ENCODE data around the gene IAPP.
"Not testable (repeated sequence)": the region's sequence is repeated elsewhere in the genome, so short reads cannot be mapped to it uniquely, and the experiment has no call there.

The IAPP gene

DNA sequence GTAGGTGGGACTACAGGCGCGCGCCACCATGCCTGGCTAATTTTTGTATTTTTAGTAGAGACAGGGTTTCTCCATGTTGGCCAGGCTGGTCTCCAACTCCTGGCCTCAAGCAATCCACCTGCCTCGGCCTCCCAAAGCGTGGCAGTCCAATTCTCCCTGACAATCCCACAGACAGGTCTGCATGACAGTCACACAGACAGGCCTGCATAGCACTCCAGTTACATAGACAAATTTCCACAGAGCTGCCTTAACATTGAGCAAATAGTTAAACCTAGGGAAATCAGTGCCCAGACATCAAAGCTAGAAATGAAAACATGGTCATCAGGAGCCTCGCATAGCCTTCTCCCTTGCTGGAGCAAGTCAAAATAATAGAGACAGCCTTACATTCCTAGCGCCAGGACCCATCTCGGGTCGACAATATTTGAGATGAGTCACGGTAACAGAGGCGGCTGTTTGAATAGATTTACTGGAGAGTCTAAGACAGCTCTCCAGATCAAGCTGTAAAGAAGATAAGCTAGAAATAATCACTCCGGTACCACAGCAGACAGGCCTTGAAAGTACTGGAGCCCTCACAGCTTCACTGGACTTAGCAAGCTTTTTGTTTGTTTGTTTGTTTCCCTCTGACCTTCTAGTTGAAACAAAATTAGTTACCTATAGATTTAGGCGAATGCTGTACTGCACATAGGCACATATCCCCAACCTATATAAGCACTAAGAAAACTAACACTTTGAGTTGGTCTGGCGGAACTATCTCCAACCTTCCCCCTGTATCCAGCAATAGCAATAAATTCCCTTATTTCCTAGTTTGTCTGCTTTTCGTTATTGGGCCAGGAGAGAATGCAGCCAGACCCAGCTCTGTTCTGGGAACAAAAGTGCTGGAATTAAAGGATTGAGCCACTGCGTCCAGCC lies 40.9 kb downstream of the IAPP start:
- H3K4me3 ChIP-seq (ENCODE audit: low read depth, low read length, poor library complexity, severe bottlenecking): no peak overlapping the region
- H3K27ac ChIP-seq (ENCODE audit: low read depth, low read length, poor library complexity, severe bottlenecking): no peak overlapping the region
- no peak overlapping the region for H3K9ac ChIP-seq (ENCODE audit: low read length)
- H3K79me2 ChIP-seq (ENCODE audit: insufficient read depth, low read length): no peaks in the 10 kb centered on the region
- no peaks in the 10 kb centered on the region for H3K36me3 ChIP-seq (ENCODE audit: insufficient read depth, low read length)
- H3K9me2 ChIP-seq (ENCODE audit: low read depth, low read length): no peaks in the 10 kb centered on the region
- H3K4me1 ChIP-seq (ENCODE audit: insufficient read depth, low read length, severe bottlenecking): no peaks in the 10 kb centered on the region
- TF ChIP-seq EZH2 (IDR thresholded peaks at IDR 0.05; ENCODE audit: borderline replicate concordance, low read length): no peak
- TF ChIP-seq, protein P1, sequence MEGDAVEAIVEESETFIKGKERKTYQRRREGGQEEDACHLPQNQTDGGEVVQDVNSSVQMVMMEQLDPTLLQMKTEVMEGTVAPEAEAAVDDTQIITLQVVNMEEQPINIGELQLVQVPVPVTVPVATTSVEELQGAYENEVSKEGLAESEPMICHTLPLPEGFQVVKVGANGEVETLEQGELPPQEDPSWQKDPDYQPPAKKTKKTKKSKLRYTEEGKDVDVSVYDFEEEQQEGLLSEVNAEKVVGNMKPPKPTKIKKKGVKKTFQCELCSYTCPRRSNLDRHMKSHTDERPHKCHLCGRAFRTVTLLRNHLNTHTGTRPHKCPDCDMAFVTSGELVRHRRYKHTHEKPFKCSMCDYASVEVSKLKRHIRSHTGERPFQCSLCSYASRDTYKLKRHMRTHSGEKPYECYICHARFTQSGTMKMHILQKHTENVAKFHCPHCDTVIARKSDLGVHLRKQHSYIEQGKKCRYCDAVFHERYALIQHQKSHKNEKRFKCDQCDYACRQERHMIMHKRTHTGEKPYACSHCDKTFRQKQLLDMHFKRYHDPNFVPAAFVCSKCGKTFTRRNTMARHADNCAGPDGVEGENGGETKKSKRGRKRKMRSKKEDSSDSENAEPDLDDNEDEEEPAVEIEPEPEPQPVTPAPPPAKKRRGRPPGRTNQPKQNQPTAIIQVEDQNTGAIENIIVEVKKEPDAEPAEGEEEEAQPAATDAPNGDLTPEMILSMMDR (IDR thresholded peaks at IDR 0.05; ENCODE audit: low read length): no peak
- H3K4me2 ChIP-seq (ENCODE audit: low read length): no peak overlapping the region
- no peaks in the 10 kb centered on the region for H3F3A ChIP-seq (ENCODE audit: insufficient read depth, low read length)
- H2AFZ ChIP-seq (ENCODE audit: low read length): no peak overlapping the region
- H3K9me3 ChIP-seq (ENCODE audit: low read length): no peaks in the 10 kb centered on the region
- no peaks in the 10 kb centered on the region for H4K20me1 ChIP-seq (ENCODE audit: insufficient read depth, low read length)
- H3K27me3 ChIP-seq (ENCODE audit: insufficient read depth, low read length): no peaks in the 10 kb centered on the region

DNA sequence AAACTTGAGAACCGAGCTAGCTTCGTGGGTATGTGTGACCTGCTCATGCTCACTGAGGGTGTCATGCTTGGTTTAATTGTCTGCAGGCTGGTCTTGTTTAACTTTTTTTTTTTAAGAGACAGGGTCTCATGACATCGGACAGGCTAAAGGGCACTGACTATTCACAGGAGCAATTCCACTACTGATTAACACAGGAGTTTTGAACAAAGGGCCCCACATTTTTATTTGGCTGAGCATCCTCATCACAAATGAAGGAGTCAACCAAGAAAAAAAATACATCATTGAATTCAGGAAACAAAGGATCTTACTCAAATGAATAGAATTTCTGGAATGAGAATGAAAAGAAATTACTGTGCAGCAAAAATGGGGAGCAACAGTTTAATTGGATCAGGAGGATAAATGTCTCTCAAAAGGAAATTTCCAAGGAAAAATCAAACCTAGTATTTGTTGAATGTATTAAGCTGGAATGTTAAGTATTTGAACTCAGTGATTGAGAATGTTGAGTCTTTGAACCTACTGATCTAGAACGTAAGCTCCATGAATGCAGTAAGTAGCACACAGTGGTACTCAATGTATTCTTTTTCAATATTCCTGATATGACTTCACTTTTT lies 43.9 kb downstream of the IAPP start:
- no peaks in the 10 kb centered on the region for H3F3A ChIP-seq (ENCODE audit: insufficient read depth, low read length)

DNA sequence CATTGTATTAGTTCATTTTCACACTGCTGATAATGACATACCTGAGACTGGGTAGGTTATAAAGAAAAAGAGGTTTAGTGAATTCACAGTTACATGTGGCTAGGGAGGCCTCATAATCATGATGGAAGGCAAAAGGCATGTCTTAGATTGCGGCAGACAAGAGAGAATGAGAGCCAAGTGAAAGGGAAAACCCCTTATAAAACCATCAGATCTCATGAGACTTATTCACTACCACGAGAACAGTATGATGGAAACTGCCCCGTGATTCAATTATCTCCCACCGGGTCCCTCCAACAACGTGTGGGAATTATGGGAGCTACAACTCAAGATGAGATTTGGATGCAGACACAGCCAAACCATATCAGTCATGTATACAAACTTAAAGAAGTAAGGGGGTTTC lies 45.7 kb downstream of the IAPP start:
- not testable (repeated sequence) for H3K27me3 ChIP-seq (ENCODE audit: insufficient read depth, low read length); H2AFZ ChIP-seq (ENCODE audit: low read length); H3K4me2 ChIP-seq (ENCODE audit: low read length); H3K4me3 ChIP-seq (ENCODE audit: low read depth, low read length, poor library complexity, severe bottlenecking); H3K9me3 ChIP-seq (ENCODE audit: low read length); H3K4me1 ChIP-seq (ENCODE audit: insufficient read depth, low read length, severe bottlenecking); H3K9me2 ChIP-seq (ENCODE audit: low read depth, low read length); H3K9ac ChIP-seq (ENCODE audit: low read length); H3K36me3 ChIP-seq (ENCODE audit: insufficient read depth, low read length); H3K79me2 ChIP-seq (ENCODE audit: insufficient read depth, low read length); H3K27ac ChIP-seq (ENCODE audit: low read depth, low read length, poor library complexity, severe bottlenecking); H4K20me1 ChIP-seq (ENCODE audit: insufficient read depth, low read length); H3F3A ChIP-seq (ENCODE audit: insufficient read depth, low read length)

More for the DNA sequence above, 43.9 kb downstream of the IAPP start:
- Histone ChIP-seq H3K4me1 (ENCODE audit: insufficient read depth, low read length, severe bottlenecking) (no peaks in the 10 kb centered on the region), H3K9ac (ENCODE audit: low read length) (no peak overlapping the region), H3K27me3 (ENCODE audit: insufficient read depth, low read length) (no peaks in the 10 kb centered on the region), H3K79me2 (ENCODE audit: insufficient read depth, low read length) (no peaks in the 10 kb centered on the region), H3K36me3 (ENCODE audit: insufficient read depth, low read length) (no peaks in the 10 kb centered on the region), H2AFZ (ENCODE audit: low read length) (no peak overlapping the region), H3K9me2 (ENCODE audit: low read depth, low read length) (no peaks in the 10 kb centered on the region), H3K4me2 (ENCODE audit: low read length) (no peak overlapping the region), H3K4me3 (ENCODE audit: low read depth, low read length, poor library complexity, severe bottlenecking) (no peak overlapping the region), H3K27ac (ENCODE audit: low read depth, low read length, poor library complexity, severe bottlenecking) (no peak overlapping the region), H4K20me1 (ENCODE audit: insufficient read depth, low read length) (no peaks in the 10 kb centered on the region), H3K9me3 (ENCODE audit: low read length) (no peaks in the 10 kb centered on the region)
- no peak for TF ChIP-seq EZH2 (IDR thresholded peaks at IDR 0.05; ENCODE audit: borderline replicate concordance, low read length)
- TF ChIP-seq, protein P1 (IDR thresholded peaks at IDR 0.05; ENCODE audit: low read length): no peak

DNA sequence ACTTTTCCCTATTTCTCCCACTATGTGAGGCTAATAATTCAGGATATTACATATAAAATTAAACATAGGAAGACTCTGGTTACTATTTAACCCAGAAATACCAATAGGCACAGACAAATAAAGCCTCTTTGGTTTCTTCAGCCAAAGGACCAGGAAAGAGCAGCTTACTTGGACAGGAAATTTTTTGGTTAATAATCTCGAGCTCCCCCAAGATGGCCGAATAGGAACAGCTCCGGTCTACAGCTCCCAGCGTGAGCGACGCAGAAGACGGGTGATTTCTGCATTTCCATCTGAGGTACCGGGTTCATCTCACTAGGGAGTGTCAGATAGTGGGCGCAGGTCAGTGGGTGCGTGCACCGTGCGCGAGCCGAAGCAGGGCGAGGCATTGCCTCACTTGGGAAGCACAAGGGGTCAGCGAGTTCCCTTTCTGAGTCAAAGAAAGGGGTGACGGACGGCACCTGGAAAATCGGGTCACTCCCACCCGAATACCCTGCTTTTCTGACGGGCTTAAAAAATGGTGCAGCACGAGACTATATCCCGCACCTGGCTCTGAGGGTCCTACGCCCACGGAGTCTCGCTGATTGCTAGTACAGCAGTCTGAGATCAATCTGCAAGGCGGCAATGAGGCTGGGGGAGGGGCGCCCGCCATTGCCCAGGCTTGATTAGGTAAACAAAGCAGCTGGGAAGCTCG lies 46.5 kb downstream of the IAPP start:
- not testable (repeated sequence) for H2AFZ ChIP-seq (ENCODE audit: low read length)

More for the DNA sequence above, 46.5 kb downstream of the IAPP start:
- H3K4me2 ChIP-seq (ENCODE audit: low read length); H3K27ac ChIP-seq (ENCODE audit: low read depth, low read length, poor library complexity, severe bottlenecking); H3K4me3 ChIP-seq (ENCODE audit: low read depth, low read length, poor library complexity, severe bottlenecking); H3K27me3 ChIP-seq (ENCODE audit: insufficient read depth, low read length); H4K20me1 ChIP-seq (ENCODE audit: insufficient read depth, low read length); H3K36me3 ChIP-seq (ENCODE audit: insufficient read depth, low read length); H3K79me2 ChIP-seq (ENCODE audit: insufficient read depth, low read length); H3K9me2 ChIP-seq (ENCODE audit: low read depth, low read length); H3F3A ChIP-seq (ENCODE audit: insufficient read depth, low read length); H3K9ac ChIP-seq (ENCODE audit: low read length); H3K4me1 ChIP-seq (ENCODE audit: insufficient read depth, low read length, severe bottlenecking); H3K9me3 ChIP-seq (ENCODE audit: low read length): not testable (repeated sequence)
